Measurements from ENCODE around the gene STAT5A. TPM values are rescaled to one million over a fixed set of nuclear protein-coding genes. Genes with fewer than 3 reads are reported as not detected.
A peak's percentile ranks its signal among the peaks of the same experiment; 100 is the strongest.

The STAT5A gene
- total and polyA plus RNA-seq, 12 donors = 12.0 to 169 (median 81.2) TPM

DNA sequence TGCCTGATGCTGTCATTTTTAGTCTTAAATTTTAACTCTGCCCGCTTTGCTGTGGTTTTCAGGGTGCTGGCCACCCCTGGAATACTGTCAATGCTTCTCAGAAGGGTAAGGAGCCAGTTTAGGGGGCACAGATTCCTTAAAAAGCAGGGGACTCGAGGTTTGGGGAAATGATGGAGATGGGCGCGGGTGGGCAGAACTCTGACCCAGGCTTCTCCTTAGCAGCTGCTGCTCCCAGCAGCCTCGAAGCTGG lies 23.7 kb downstream of the STAT5A start:
- Histone ChIP-seq H3K4me1 (replicated peaks in 1 of 2) (peaks cover 26 to 57% of the 10 kb centered on the region in 2 donors), H3K4me3 (peak overlapping the region in 1 of 4 donors; percentile 21), H3K9me3 (replicated peaks in 1 of 3) (no peaks in the 10 kb centered on the region), H3K27ac (peak overlapping the region; percentile 81 to 96 (median 90)), H3K27me3 (no peaks in the 10 kb centered on the region), H3K36me3 (replicated peaks in 1 of 2) (peaks cover 0 to 85% of the 10 kb centered on the region in 2 donors)
- DNase-seq = peak in 3 of 7 donors; percentile 22 to 40 (median 29)
- 5 to 10% (median 7%) methylated on average over 5 of the region's 5 CpGs for WGBS, 4 donors
- TF ChIP-seq, protein P1, sequence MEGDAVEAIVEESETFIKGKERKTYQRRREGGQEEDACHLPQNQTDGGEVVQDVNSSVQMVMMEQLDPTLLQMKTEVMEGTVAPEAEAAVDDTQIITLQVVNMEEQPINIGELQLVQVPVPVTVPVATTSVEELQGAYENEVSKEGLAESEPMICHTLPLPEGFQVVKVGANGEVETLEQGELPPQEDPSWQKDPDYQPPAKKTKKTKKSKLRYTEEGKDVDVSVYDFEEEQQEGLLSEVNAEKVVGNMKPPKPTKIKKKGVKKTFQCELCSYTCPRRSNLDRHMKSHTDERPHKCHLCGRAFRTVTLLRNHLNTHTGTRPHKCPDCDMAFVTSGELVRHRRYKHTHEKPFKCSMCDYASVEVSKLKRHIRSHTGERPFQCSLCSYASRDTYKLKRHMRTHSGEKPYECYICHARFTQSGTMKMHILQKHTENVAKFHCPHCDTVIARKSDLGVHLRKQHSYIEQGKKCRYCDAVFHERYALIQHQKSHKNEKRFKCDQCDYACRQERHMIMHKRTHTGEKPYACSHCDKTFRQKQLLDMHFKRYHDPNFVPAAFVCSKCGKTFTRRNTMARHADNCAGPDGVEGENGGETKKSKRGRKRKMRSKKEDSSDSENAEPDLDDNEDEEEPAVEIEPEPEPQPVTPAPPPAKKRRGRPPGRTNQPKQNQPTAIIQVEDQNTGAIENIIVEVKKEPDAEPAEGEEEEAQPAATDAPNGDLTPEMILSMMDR (IDR thresholded peaks at IDR 0.05) = no peak
- TF ChIP-seq POLR2A (IDR thresholded peaks at IDR 0.05) = no peak
- intact Hi-C loops (cut with DNase I) = loop anchor here in 1 of 2 donors (10.0 kb wide), 1 partner anchor 213 kb away; no protein-coding TSS in a partner anchor

- H3K4me3 ChIP-seq = peak overlapping the region in 1 of 4 donors; percentile 21
- DNase-seq = peak; percentile 92 to 96 (median 94)
- peaks cover 0 to 85% of the 10 kb centered on the region in 2 donors for H3K36me3 ChIP-seq (replicated peaks in 1 of 2)
- intact Hi-C loops (cut with DNase I) = loop anchor here in 1 of 2 donors (10.0 kb wide), 1 partner anchor 212 kb away; no protein-coding TSS in a partner anchor
- no peaks in the 10 kb centered on the region for H3K27me3 ChIP-seq
- WGBS, 4 donors = 0 to 34% (median 14%) methylated on average over 8 to 54 of the region's 54 CpGs
- TF ChIP-seq, protein P1 (IDR thresholded peaks at IDR 0.05) = peak; percentile 36 to 66 (median 57)
- peak in 1 of 2 donors; percentile 75 for TF ChIP-seq POLR2A (IDR thresholded peaks at IDR 0.05)
- H3K9me3 ChIP-seq (replicated peaks in 1 of 3) = no peaks in the 10 kb centered on the region
- H3K4me1 ChIP-seq (replicated peaks in 1 of 2) = peaks cover 26 to 57% of the 10 kb centered on the region in 2 donors
- H3K27ac ChIP-seq = peak overlapping the region; percentile 81 to 96 (median 90)
Observed at GRCh38 chr17:42312285-42313130, 24.2 kb downstream of the STAT5A start.

DNA sequence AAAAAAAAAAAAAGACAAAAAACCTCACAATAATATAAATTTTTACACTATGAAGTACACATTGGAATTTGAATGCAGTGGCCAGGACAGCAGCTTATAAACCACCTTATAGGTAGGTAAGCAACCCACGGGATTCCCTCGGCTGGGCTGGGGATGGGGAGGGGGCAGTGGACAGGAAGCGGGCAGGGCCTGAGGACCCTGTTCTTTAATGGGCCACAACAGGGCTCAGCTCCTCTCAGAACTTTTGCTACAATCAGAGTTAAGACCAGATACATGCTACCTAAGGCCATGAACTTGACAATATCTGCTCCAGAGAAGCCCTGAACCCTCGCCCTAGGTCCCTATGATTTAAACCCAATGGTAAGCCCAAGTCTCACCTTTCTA lies 25.1 kb downstream of the STAT5A start:
- intact Hi-C loops (cut with DNase I) = loop anchor here in 1 of 2 donors (10.0 kb wide), 1 partner anchor 211 kb away; no protein-coding TSS in a partner anchor
- H3K27me3 ChIP-seq = no peaks in the 10 kb centered on the region
- no peaks in the 10 kb centered on the region for H3K9me3 ChIP-seq (replicated peaks in 1 of 3)
- 86 to 94% (median 91%) methylated on average over 4 of the region's 4 CpGs for WGBS, 4 donors
- H3K4me3 ChIP-seq = no peak overlapping the region
- no peak for TF ChIP-seq POLR2A (IDR thresholded peaks at IDR 0.05)
- TF ChIP-seq, protein P1 (IDR thresholded peaks at IDR 0.05) = no peak
- H3K36me3 ChIP-seq (replicated peaks in 1 of 2) = peaks cover 0 to 85% of the 10 kb centered on the region in 2 donors
- peaks cover 26 to 57% of the 10 kb centered on the region in 2 donors for H3K4me1 ChIP-seq (replicated peaks in 1 of 2)
- H3K27ac ChIP-seq = peak overlapping the region in 3 of 5 donors; percentile 53 to 95 (median 90)
- DNase-seq = no peak

GRCh38 chr17:42313773-42314566 lies 25.7 kb downstream of the STAT5A start:
- peak in 6 of 7 donors; percentile 57 to 77 (median 70) for DNase-seq
- H3K36me3 ChIP-seq (replicated peaks in 1 of 2) = peaks cover 0 to 85% of the 10 kb centered on the region in 2 donors
- peak overlapping the region in 3 of 5 donors; percentile 53 to 95 (median 90) for H3K27ac ChIP-seq
- H3K27me3 ChIP-seq = no peaks in the 10 kb centered on the region
- WGBS, 4 donors = 69 to 80% (median 72%) methylated on average over 6 to 14 of the region's 14 CpGs
- no peak overlapping the region for H3K4me3 ChIP-seq
- no peak for TF ChIP-seq POLR2A (IDR thresholded peaks at IDR 0.05)
- TF ChIP-seq, protein P1 (IDR thresholded peaks at IDR 0.05) = no peak
- no peaks in the 10 kb centered on the region for H3K9me3 ChIP-seq (replicated peaks in 1 of 3)
- peaks cover 26 to 57% of the 10 kb centered on the region in 2 donors for H3K4me1 ChIP-seq (replicated peaks in 1 of 2)
- intact Hi-C loops (cut with DNase I) = loop anchor here in 1 of 2 donors (10.0 kb wide), 1 partner anchor 211 kb away; no protein-coding TSS in a partner anchor
